ENCODE measurements around the gene RNF112. TPM values are rescaled to one million over a fixed set of nuclear protein-coding genes. Genes with fewer than 3 reads are reported as not detected.

Gene RNF112
- total and polyA plus RNA-seq, 3 donors from 2014 or later: 2.1 to 8.1 (median 4.6) TPM

- no peak overlapping the region for H3K4me3 ChIP-seq
- DNase-seq: no peak
- no peaks in the 10 kb centered on the region for H3K9me3 ChIP-seq
- WGBS, 2 donors: 70 to 78% methylated on average over 7 to 9 of the region's 9 CpGs
- no peaks in the 10 kb centered on the region for H3K27me3 ChIP-seq
- H3K36me3 ChIP-seq (ENCODE audit: low read depth, missing control alignments): no peaks in the 10 kb centered on the region
- intact Hi-C loops (cut with DNase I; ENCODE audit: low total_unique reads): no loop called here
- H3K27ac ChIP-seq: no peak overlapping the region
- TF ChIP-seq POLR2A (IDR thresholded peaks at IDR 0.05) (no peak), CTCF (IDR thresholded peaks at IDR 0.05) (no peak)
- H3K4me1 ChIP-seq: no peaks in the 10 kb centered on the region
Measured at GRCh38 chr17:19411631-19412030, 599 bp downstream of the RNF112 start.

GRCh38 chr17:19412510-19412909, 1.5 kb downstream of the RNF112 start:
- no peaks in the 10 kb centered on the region for H3K4me1 ChIP-seq
- H3K4me3 ChIP-seq: no peak overlapping the region
- H3K27me3 ChIP-seq: no peaks in the 10 kb centered on the region
- H3K36me3 ChIP-seq (ENCODE audit: low read depth, missing control alignments): no peaks in the 10 kb centered on the region
- DNase-seq: no peak
- TF ChIP-seq CTCF (IDR thresholded peaks at IDR 0.05): no peak
- no peak for TF ChIP-seq POLR2A (IDR thresholded peaks at IDR 0.05)
- no peaks in the 10 kb centered on the region for H3K9me3 ChIP-seq
- intact Hi-C loops (cut with DNase I; ENCODE audit: low total_unique reads): no loop called here
- WGBS, 2 donors: 97 to 98% methylated on average over 7 to 16 of the region's 16 CpGs
- no peak overlapping the region for H3K27ac ChIP-seq

DNA sequence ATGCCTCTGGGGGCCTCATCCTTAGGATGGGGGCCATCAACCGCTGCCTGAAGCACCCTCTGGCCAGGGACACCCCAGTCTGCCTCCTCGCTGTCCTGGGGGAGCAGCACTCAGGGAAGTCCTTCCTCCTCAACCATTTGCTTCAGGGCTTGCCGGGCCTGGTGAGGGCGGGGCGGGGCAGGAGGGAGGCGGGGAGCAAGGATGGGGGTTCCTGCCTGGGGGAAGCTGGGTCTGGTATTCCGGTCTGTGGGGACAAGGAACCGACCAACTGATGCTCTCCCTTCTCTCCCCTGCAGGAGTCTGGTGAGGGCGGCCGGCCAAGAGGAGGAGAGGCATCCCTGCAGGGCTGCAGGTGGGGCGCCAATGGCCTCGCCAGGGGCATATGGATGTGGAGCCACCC, 2.0 kb downstream of the RNF112 start:
- intact Hi-C loops (cut with DNase I; ENCODE audit: low total_unique reads): no loop called here
- TF ChIP-seq CTCF (IDR thresholded peaks at IDR 0.05): no peak
- no peak for TF ChIP-seq POLR2A (IDR thresholded peaks at IDR 0.05)

GRCh38 chr17:19413761-19414160, 2.7 kb downstream of the RNF112 start:
- no peaks in the 10 kb centered on the region for H3K4me1 ChIP-seq
- H3K36me3 ChIP-seq (ENCODE audit: low read depth, missing control alignments): no peaks in the 10 kb centered on the region
- intact Hi-C loops (cut with DNase I; ENCODE audit: low total_unique reads): no loop called here
- TF ChIP-seq CTCF (IDR thresholded peaks at IDR 0.05) (no peak), POLR2A (IDR thresholded peaks at IDR 0.05) (no peak)
- H3K27me3 ChIP-seq: no peaks in the 10 kb centered on the region
- DNase-seq: no peak
- 88 to 100% methylated on average over 4 to 5 of the region's 5 CpGs for WGBS, 2 donors
- H3K9me3 ChIP-seq: no peaks in the 10 kb centered on the region
- H3K27ac ChIP-seq: no peak overlapping the region
- no peak overlapping the region for H3K4me3 ChIP-seq

More for the DNA sequence above, 2.0 kb downstream of the RNF112 start:
- Histone ChIP-seq H3K27ac (no peak overlapping the region), H3K9me3 (no peaks in the 10 kb centered on the region), H3K4me3 (no peak overlapping the region), H3K36me3 (ENCODE audit: low read depth, missing control alignments) (no peaks in the 10 kb centered on the region), H3K4me1 (no peaks in the 10 kb centered on the region), H3K27me3 (no peaks in the 10 kb centered on the region)
- WGBS, 2 donors: 86 to 91% methylated on average over 10 to 12 of the region's 12 CpGs
- DNase-seq: no peak

All from testis (tissue), 3 donors.